HepG2 (cell line): ENCODE results near the gene PTTG1. TPM values are rescaled to one million over a fixed set of nuclear protein-coding genes. Genes with fewer than 3 reads are reported as not detected.

ENCODE experiments used
- ARNT2 ChIP-seq: sonication (generic); formaldehyde crosslinking; IDR thresholded peaks from 2 replicates; pipeline ENCODE4 v1.8.0; 2022; ENCODE audit warnings: mild to moderate bottlenecking, low read depth, missing genetic modification reagents, moderate library complexity
- BCL6 ChIP-seq: IDR thresholded peaks from 2 replicates; pipeline ENCODE4 v1.6.1; 2016; ENCODE audit warnings: missing genetic modification reagents, missing compliant biosample characterization
- CEBPG ChIP-seq: IDR thresholded peaks from 2 replicates; pipeline ENCODE4 v1.6.1; 2016
- DRAP1 ChIP-seq: IDR thresholded peaks from 2 replicates; pipeline ENCODE4 v1.6.1; 2016; ENCODE audit warnings: missing genetic modification reagents, missing compliant biosample characterization
- FOXM1 ChIP-seq: sonication (generic); formaldehyde crosslinking; IDR thresholded peaks from 2 replicates; pipeline ENCODE4 v1.5.0; 2020; ENCODE audit warnings: missing genetic modification reagents
- GTF2F1 ChIP-seq: fragments of 150-350 bp; IDR thresholded peaks from 2 replicates; pipeline ENCODE4 v1.6.1; 2014; ENCODE audit warnings: low read length
- KLF11 ChIP-seq: IDR thresholded peaks from 2 replicates; pipeline ENCODE4 v1.6.1; 2016; ENCODE audit warnings: missing compliant biosample characterization
- NCOR1 ChIP-seq: fragments of 200-600 bp; sonication (generic); IDR thresholded peaks from 2 replicates; pipeline ENCODE4 v1.7.0; 2017; ENCODE audit warnings: antibody characterized with exemption, low read length, borderline replicate concordance
- NFIB ChIP-seq: sonication (generic); formaldehyde crosslinking; IDR thresholded peaks from 2 replicates; pipeline ENCODE4 v1.9.0; 2021; ENCODE audit warnings: missing genetic modification reagents, mild to moderate bottlenecking, borderline replicate concordance
- RBFOX2 ChIP-seq: fragments of 200-400 bp; formaldehyde crosslinking; IDR thresholded peaks from 2 replicates; pipeline ENCODE4 v1.6.1; 2017; ENCODE audit warnings: low read depth, mild to moderate bottlenecking, low read length
- RERE ChIP-seq: IDR thresholded peaks from 2 replicates; pipeline ENCODE4 v1.6.1; 2016; ENCODE audit warnings: low read depth, missing genetic modification reagents, missing compliant biosample characterization
- SSRP1 ChIP-seq: IDR thresholded peaks from 2 replicates; pipeline ENCODE4 v1.6.1; 2016; ENCODE audit warnings: control low read depth
- ZBTB34 ChIP-seq: sonication (generic); formaldehyde crosslinking; IDR thresholded peaks from 2 replicates; pipeline ENCODE4 v1.8.0; 2022; ENCODE audit warnings: mild to moderate bottlenecking, missing genetic modification reagents
- ZFP37 ChIP-seq: sonication (generic); formaldehyde crosslinking; IDR thresholded peaks from 2 replicates; pipeline ENCODE4 v1.4.0; 2020; ENCODE audit warnings: missing genetic modification reagents, borderline replicate concordance
- ZNF296 ChIP-seq: sonication (generic); formaldehyde crosslinking; conservative IDR thresholded peaks from 2 replicates; pipeline ENCODE4 v1.5.0; 2020; ENCODE audit warnings: mild to moderate bottlenecking, missing genetic modification reagents
- polyA plus RNA-seq, 8 experiments: library from polyadenylated mRNA; depleted of rRNA in 3 of 8; stranded (reverse) in 7 of 8; unstranded in 1 of 8; fragments of >200 nt; fragmentation: Illumina TruSeq in 4 of 8; extraction: Trizol in 4 of 8; gene quantifications; 2 replicates each; pipeline versions ENCODE4 v1.2.1 to v1.2.3, GENCODE V29; 2011 to 2016; ENCODE audit warnings: low read depth in 4 of 8, missing spikeins in 1 of 8, mixed read lengths in 1 of 8; ENCODE audit not compliant: insufficient read depth in 1 of 8
- total RNA-seq, 5 experiments: library from RNA; depleted of rRNA; stranded (reverse); fragments of >200 nt; fragmentation: Illumina TruSeq; extraction: Trizol; gene quantifications; 2 replicates each; pipeline ENCODE4 v1.2.3, GENCODE V29; 2016; ENCODE audit warnings: low read depth in 1 of 5
- TF ChIP-seq, protein P1 (sequence below): sonication (generic); formaldehyde crosslinking; conservative IDR thresholded peaks from 2 replicates; pipeline ENCODE4 v1.8.0; 2022; ENCODE audit warnings: mild to moderate bottlenecking, moderate library complexity, missing genetic modification reagents
- TF ChIP-seq, protein P2 (sequence below): sonication (generic); formaldehyde crosslinking; IDR thresholded peaks from 2 replicates; pipeline ENCODE4 v1.9.0; 2021; ENCODE audit warnings: missing genetic modification reagents, borderline replicate concordance
- TF ChIP-seq, protein P3 (sequence below): sonication (generic); formaldehyde crosslinking; IDR thresholded peaks from 2 replicates; pipeline ENCODE4 v1.8.0; 2022; ENCODE audit warnings: mild to moderate bottlenecking, missing genetic modification reagents, borderline replicate concordance

The PTTG1 gene
- total and polyA plus RNA-seq, 2 of the 13 experiments (the other 11 are each of a cell fraction or from before 2014, with no cell fraction given) = 102 to 161 TPM

GRCh38 chr5:160463740-160464465, 42.2 kb downstream of the PTTG1 start (continued):
- TF ChIP-seq ZFP37 (CRISPR knock-in tag) (no peak), ZNF296 (CRISPR knock-in tag) (no peak), BCL6 (peak; percentile 42; the same call in 1 of the 2 replicates), GTF2F1 (no peak), ZBTB34 (CRISPR knock-in tag) (no peak), NCOR1 (peak; percentile 32; the same call in 1 of the 2 replicates), CEBPG (CRISPR knock-in tag) (peak; percentile 99), RERE (CRISPR knock-in tag) (no peak), NFIB (CRISPR knock-in tag) (no peak), KLF11 (CRISPR knock-in tag) (no peak), RBFOX2 (no peak), DRAP1 (CRISPR knock-in tag) (no peak), FOXM1 (CRISPR knock-in tag) (no peak), SSRP1 (0 out of 2 replicates have a peak, but pooled peaks have one; percentile 25), ARNT2 (no peak)
- TF ChIP-seq, protein P1, sequence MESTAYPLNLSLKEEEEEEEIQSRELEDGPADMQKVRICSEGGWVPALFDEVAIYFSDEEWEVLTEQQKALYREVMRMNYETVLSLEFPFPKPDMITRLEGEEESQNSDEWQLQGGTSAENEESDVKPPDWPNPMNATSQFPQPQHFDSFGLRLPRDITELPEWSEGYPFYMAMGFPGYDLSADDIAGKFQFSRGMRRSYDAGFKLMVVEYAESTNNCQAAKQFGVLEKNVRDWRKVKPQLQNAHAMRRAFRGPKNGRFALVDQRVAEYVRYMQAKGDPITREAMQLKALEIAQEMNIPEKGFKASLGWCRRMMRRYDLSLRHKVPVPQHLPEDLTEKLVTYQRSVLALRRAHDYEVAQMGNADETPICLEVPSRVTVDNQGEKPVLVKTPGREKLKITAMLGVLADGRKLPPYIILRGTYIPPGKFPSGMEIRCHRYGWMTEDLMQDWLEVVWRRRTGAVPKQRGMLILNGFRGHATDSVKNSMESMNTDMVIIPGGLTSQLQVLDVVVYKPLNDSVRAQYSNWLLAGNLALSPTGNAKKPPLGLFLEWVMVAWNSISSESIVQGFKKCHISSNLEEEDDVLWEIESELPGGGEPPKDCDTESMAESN (CRISPR knock-in tag) = no peak
- TF ChIP-seq, protein P2, sequence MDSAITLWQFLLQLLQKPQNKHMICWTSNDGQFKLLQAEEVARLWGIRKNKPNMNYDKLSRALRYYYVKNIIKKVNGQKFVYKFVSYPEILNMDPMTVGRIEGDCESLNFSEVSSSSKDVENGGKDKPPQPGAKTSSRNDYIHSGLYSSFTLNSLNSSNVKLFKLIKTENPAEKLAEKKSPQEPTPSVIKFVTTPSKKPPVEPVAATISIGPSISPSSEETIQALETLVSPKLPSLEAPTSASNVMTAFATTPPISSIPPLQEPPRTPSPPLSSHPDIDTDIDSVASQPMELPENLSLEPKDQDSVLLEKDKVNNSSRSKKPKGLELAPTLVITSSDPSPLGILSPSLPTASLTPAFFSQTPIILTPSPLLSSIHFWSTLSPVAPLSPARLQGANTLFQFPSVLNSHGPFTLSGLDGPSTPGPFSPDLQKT (CRISPR knock-in tag) = no peak
- TF ChIP-seq, protein P3, sequence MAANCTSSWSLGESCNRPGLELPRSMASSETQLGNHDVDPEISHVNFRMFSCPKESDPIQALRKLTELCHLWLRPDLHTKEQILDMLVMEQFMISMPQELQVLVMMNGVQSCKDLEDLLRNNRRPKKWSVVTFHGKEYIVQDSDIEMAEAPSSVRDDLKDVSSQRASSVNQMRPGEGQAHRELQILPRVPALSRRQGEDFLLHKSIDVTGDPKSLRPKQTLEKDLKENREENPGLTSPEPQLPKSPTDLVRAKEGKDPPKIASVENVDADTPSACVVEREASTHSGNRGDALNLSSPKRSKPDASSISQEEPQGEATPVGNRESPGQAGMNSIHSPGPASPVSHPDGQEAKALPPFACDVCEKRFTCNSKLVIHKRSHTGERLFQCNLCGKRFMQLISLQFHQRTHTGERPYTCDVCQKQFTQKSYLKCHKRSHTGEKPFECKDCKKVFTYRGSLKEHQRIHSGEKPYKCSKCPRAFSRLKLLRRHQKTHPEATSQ (CRISPR knock-in tag) = no peak
